GM21360 (cell line): ENCODE data around the gene MVB12B.

Experiments
- ATAC-seq: cut with Tn5 transposase; IDR thresholded peaks from one replicate; pipeline ENCODE4 v1.9.1; 2021; ENCODE audit warnings: mild to moderate bottlenecking, moderate library complexity; ENCODE audit not compliant: unreplicated experiment

Gene MVB12B

GRCh38 chr9:126401581-126401980 lies 75.0 kb downstream of the MVB12B start:
- no peak for ATAC-seq

GRCh38 chr9:126403397-126403796 lies 76.8 kb downstream of the MVB12B start:
- ATAC-seq, result no peak

- ATAC-seq, result no peak
These were observed 77.8 kb downstream of the MVB12B start for GRCh38 chr9:126404459-126404858.

- ATAC-seq, result no peak
These were observed 79.5 kb downstream of the MVB12B start for GRCh38 chr9:126406075-126406667.

- no peak for ATAC-seq
These were observed 80.7 kb downstream of the MVB12B start for GRCh38 chr9:126407114-126407870.

- ATAC-seq, result no peak
These were observed 81.4 kb downstream of the MVB12B start for GRCh38 chr9:126408004-126408403.

- no peak for ATAC-seq
These were observed 83.6 kb downstream of the MVB12B start for GRCh38 chr9:126410229-126410628.

- ATAC-seq, result peak; percentile 62
These were observed 84.8 kb downstream of the MVB12B start for GRCh38 chr9:126411225-126411947.

GRCh38 chr9:126411948-126412284 lies 85.3 kb downstream of the MVB12B start:
- ATAC-seq, result no peak

- ATAC-seq, result no peak
These were observed 86.3 kb downstream of the MVB12B start for GRCh38 chr9:126412905-126413304.

GRCh38 chr9:126413391-126414068 lies 86.9 kb downstream of the MVB12B start:
- no peak for ATAC-seq

- ATAC-seq, result no peak
These were observed 89.2 kb downstream of the MVB12B start for GRCh38 chr9:126415741-126416370.

- no peak for ATAC-seq
These were observed 90.4 kb downstream of the MVB12B start for GRCh38 chr9:126417043-126417442.

GRCh38 chr9:126417684-126418083 lies 91.1 kb downstream of the MVB12B start:
- no peak for ATAC-seq

- ATAC-seq, result no peak
These were observed 92.0 kb downstream of the MVB12B start for GRCh38 chr9:126418608-126419007.

GRCh38 chr9:126419475-126419874 lies 92.8 kb downstream of the MVB12B start:
- no peak for ATAC-seq

- no peak for ATAC-seq
These were observed 93.5 kb downstream of the MVB12B start for GRCh38 chr9:126420135-126420534.

GRCh38 chr9:126420643-126421564 lies 94.3 kb downstream of the MVB12B start:
- ATAC-seq, result no peak

GRCh38 chr9:126421567-126422428 lies 95.2 kb downstream of the MVB12B start:
- ATAC-seq, result no peak
